Measurements from ENCODE around the gene SIX2. TPM values are rescaled to one million over a fixed set of nuclear protein-coding genes. Genes with fewer than 3 reads are reported as not detected.

Gene SIX2
- total and polyA plus RNA-seq, 2 of the 13 experiments (the other 11 are each of a cell fraction or from before 2014, with no cell fraction given) = not detected

- Histone ChIP-seq H2AFZ (ENCODE audit: low read length) (no peak overlapping the region), H3K27me3 (ENCODE audit: control insufficient read depth in 1 of 2, insufficient read depth in 2 of 2, low read length in 2 of 2) (peaks cover 9 to 80% of the 10 kb centered on the region in 2 experiments), H3K27ac (ENCODE audit: extremely low read length, insufficient read depth, low read length) (no peak overlapping the region), H3K79me2 (ENCODE audit: insufficient read depth, low read length) (no peaks in the 10 kb centered on the region), H4K20me1 (ENCODE audit: insufficient read depth, low read length) (no peaks in the 10 kb centered on the region; the same call in 1 of the 2 replicates), H3K4me3 (replicated peaks in 1 of 3; ENCODE audit: insufficient read depth in 1 of 3, low read depth in 2 of 3, low read length in 3 of 3) (no peak overlapping the region), H3K4me1 (ENCODE audit: insufficient read depth, low read length) (no peaks in the 10 kb centered on the region), H3K9me3 (ENCODE audit: low read length) (no peaks in the 10 kb centered on the region), H3K9ac (ENCODE audit: insufficient read depth, low read depth, low read length) (no peak overlapping the region), H3K4me2 (ENCODE audit: low read depth, low read length) (no peak overlapping the region), H3K36me3 (replicated peaks in 1 of 2; ENCODE audit: control insufficient read depth in 1 of 2, insufficient read depth in 2 of 2, low read length in 2 of 2) (no peaks in the 10 kb centered on the region)
- DNase-seq (ENCODE audit: low spot score) (no peak), FAIRE-seq (no peak), ATAC-seq (no peak)
- ChIA-PET CTCF (ENCODE audit: low intra/inter-chr PET ratio, low total read pairs) (no interaction called here), POLR2A (no interaction called here)
- intact Hi-C loops (cut with micrococcal nuclease; ENCODE audit: unreplicated experiment) (no loop called here), in situ Hi-C loops (cut with HindIII; ENCODE audit: extremely low pct_ligation_motif_present, low pct_unique_long_range_greater_than_20kb) (no loop called here)
- 25% methylated on average over 9 of the region's 9 CpGs for WGBS (ENCODE audit: low lambda C conversion rate)
- BruUV-seq (replicated peaks) = no TSS peak
- TF ChIP-seq ZFX (CRISPR knock-in tag; IDR thresholded peaks at IDR 0.05; ENCODE audit: low read depth) = no peak
- no peak for TF ChIP-seq LBX2 (CRISPR knock-in tag; IDR thresholded peaks at IDR 0.05; ENCODE audit: borderline replicate concordance)
- no peak for TF ChIP-seq ZNF850 (CRISPR knock-in tag; conservative IDR thresholded peaks at IDR 0.05)
- TF ChIP-seq ZNF564 (CRISPR knock-in tag; IDR thresholded peaks at IDR 0.05) = no peak
Measured at GRCh38 chr2:45001869-45002385, 7.3 kb downstream of the SIX2 start.

GRCh38 chr2:45000921-45001868 lies 8.1 kb downstream of the SIX2 start:
- ChIA-PET CTCF (ENCODE audit: low intra/inter-chr PET ratio, low total read pairs) (no interaction called here), POLR2A (no interaction called here)
- H3K27me3 ChIP-seq (ENCODE audit: control insufficient read depth in 1 of 2, insufficient read depth in 2 of 2, low read length in 2 of 2) = peaks cover 6 to 77% of the 10 kb centered on the region in 2 experiments
- no peak overlapping the region for H3K4me3 ChIP-seq (replicated peaks in 1 of 3; ENCODE audit: insufficient read depth in 1 of 3, low read depth in 2 of 3, low read length in 3 of 3)
- no peak for TF ChIP-seq MED13 (CRISPR knock-in tag; IDR thresholded peaks at IDR 0.05)
- no peak for TF ChIP-seq NR3C1 (CRISPR knock-in tag; IDR thresholded peaks at IDR 0.05)
- TF ChIP-seq ZSCAN9 (CRISPR knock-in tag; IDR thresholded peaks at IDR 0.05; ENCODE audit: borderline replicate concordance) = no peak
- no peak for TF ChIP-seq ZBTB4 (CRISPR knock-in tag; IDR thresholded peaks at IDR 0.05; ENCODE audit: borderline replicate concordance)
- TF ChIP-seq ZFP36 (IDR thresholded peaks at IDR 0.05; ENCODE audit: borderline replicate concordance, low read depth, low read length, partially characterized antibody) = no peak
- H3K4me2 ChIP-seq (ENCODE audit: low read depth, low read length) = no peak overlapping the region
- no peak overlapping the region for H2AFZ ChIP-seq (ENCODE audit: low read length)
- in situ Hi-C loops (cut with HindIII; ENCODE audit: extremely low pct_ligation_motif_present, low pct_unique_long_range_greater_than_20kb) (no loop called here), intact Hi-C loops (cut with micrococcal nuclease; ENCODE audit: unreplicated experiment) (no loop called here)
- no peak overlapping the region for H3K9ac ChIP-seq (ENCODE audit: insufficient read depth, low read depth, low read length)
- no peaks in the 10 kb centered on the region for H3K9me3 ChIP-seq (ENCODE audit: low read length)
- DNase-seq (ENCODE audit: low spot score) (no peak), FAIRE-seq (no peak), ATAC-seq (no peak)
- no peaks in the 10 kb centered on the region for H3K36me3 ChIP-seq (replicated peaks in 1 of 2; ENCODE audit: control insufficient read depth in 1 of 2, insufficient read depth in 2 of 2, low read length in 2 of 2)
- H3K79me2 ChIP-seq (ENCODE audit: insufficient read depth, low read length) = no peaks in the 10 kb centered on the region
- no peaks in the 10 kb centered on the region; the same call in 1 of the 2 replicates for H4K20me1 ChIP-seq (ENCODE audit: insufficient read depth, low read length)
- no peaks in the 10 kb centered on the region for H3K4me1 ChIP-seq (ENCODE audit: insufficient read depth, low read length)
- H3K27ac ChIP-seq (ENCODE audit: extremely low read length, insufficient read depth, low read length) = no peak overlapping the region
- WGBS (ENCODE audit: low lambda C conversion rate) = 50% methylated on average over 44 of the region's 61 CpGs
- no TSS peak for BruUV-seq (replicated peaks)

All from HepG2 (cell line).